Bronchial epithelial cell (primary cell): ENCODE data around the gene TNNI3K. TPM values are rescaled to one million over a fixed set of nuclear protein-coding genes. Genes with fewer than 3 reads are reported as not detected.

Source experiments
- DNase-seq: peaks from one replicate; pipeline ENCODE4 v3.0.0-alpha.2; 2010; ENCODE audit warnings: low read depth
- FAIRE-seq: peaks from 2 replicates; lab custom pipeline; 2011; peaks lifted over from hg19 to GRCh38; lab: Jason Lieb, UNC
- H3K27me3 ChIP-seq: 2 replicates; pipeline ENCODE4 v1.5.1; 2011; ENCODE audit warnings: low read length; ENCODE audit not compliant: control insufficient read depth, insufficient read depth
- H3K36me3 ChIP-seq: 2 replicates; pipeline ENCODE4 v1.5.1; 2011; ENCODE audit warnings: low read length; ENCODE audit not compliant: control insufficient read depth, insufficient read depth
- H3K4me3 ChIP-seq: 2 replicates; pipeline ENCODE4 v1.5.1; 2011; ENCODE audit warnings: mild to moderate bottlenecking, low read depth, low read length, control low read depth
- total RNA-seq: library from RNA; depleted of rRNA; stranded (reverse); fragments of >200 nt; gene quantifications from 2 replicates; pipeline ENCODE4 v1.2.1, GENCODE V29; 2014
- TF ChIP-seq, protein P1 (sequence below): IDR thresholded peaks from 2 replicates; pipeline ENCODE4 v1.5.1; 2011; ENCODE audit warnings: mild to moderate bottlenecking, moderate library complexity, low read length, control low read depth, inconsistent platforms; ENCODE audit not compliant: insufficient read depth, severe bottlenecking

Gene TNNI3K
- total RNA-seq, 1 donor from 2014 or later: 1.3 TPM

DNA sequence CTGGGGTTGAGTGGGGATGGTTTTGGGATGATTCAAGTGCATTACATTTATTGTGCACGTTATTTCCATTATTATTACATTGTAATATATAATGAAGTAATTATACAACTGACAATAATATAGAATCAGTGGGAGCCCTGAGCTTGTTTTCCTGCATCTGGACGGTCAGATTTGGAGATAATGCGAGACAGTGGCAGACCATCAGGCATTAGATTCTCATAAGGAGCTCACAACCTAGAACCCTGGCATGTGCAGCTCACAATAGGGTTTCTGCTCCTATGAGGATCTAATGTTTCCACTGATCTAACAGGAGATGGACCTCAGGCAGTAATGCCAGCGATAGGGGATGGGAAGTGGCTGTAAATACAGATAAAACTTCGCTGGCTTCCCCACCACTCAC, 355.1 kb downstream of the TNNI3K start:
- H3K4me3 ChIP-seq: no peak overlapping the region
- no peaks in the 10 kb centered on the region for H3K36me3 ChIP-seq
- DNase-seq (no peak), FAIRE-seq (no peak)
- TF ChIP-seq, protein P1, sequence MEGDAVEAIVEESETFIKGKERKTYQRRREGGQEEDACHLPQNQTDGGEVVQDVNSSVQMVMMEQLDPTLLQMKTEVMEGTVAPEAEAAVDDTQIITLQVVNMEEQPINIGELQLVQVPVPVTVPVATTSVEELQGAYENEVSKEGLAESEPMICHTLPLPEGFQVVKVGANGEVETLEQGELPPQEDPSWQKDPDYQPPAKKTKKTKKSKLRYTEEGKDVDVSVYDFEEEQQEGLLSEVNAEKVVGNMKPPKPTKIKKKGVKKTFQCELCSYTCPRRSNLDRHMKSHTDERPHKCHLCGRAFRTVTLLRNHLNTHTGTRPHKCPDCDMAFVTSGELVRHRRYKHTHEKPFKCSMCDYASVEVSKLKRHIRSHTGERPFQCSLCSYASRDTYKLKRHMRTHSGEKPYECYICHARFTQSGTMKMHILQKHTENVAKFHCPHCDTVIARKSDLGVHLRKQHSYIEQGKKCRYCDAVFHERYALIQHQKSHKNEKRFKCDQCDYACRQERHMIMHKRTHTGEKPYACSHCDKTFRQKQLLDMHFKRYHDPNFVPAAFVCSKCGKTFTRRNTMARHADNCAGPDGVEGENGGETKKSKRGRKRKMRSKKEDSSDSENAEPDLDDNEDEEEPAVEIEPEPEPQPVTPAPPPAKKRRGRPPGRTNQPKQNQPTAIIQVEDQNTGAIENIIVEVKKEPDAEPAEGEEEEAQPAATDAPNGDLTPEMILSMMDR: no peak
- no peaks in the 10 kb centered on the region for H3K27me3 ChIP-seq

DNA sequence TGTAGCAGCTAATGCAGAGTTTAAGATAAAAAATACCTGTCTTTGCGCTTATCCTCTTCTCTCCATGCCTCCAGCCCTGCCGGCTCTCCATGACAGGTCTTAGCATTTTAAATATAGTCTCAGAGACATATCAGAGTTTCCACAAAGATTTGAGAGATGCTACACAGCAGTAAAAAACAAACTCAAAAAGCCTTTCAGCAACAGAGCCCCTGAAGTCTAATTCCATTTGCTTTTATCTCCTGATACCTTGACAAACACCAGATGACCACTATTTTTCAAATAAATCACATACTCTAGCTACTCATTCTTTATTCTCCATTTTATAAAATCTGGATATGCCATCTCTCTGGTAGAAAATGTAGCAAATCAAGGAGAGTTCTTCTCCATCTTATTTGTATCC, 356.8 kb downstream of the TNNI3K start:
- H3K4me3 ChIP-seq: no peak overlapping the region
- H3K36me3 ChIP-seq: no peaks in the 10 kb centered on the region
- H3K27me3 ChIP-seq: no peaks in the 10 kb centered on the region
- TF ChIP-seq, protein P1: no peak
- DNase-seq: no peak
- no peak for FAIRE-seq

DNA sequence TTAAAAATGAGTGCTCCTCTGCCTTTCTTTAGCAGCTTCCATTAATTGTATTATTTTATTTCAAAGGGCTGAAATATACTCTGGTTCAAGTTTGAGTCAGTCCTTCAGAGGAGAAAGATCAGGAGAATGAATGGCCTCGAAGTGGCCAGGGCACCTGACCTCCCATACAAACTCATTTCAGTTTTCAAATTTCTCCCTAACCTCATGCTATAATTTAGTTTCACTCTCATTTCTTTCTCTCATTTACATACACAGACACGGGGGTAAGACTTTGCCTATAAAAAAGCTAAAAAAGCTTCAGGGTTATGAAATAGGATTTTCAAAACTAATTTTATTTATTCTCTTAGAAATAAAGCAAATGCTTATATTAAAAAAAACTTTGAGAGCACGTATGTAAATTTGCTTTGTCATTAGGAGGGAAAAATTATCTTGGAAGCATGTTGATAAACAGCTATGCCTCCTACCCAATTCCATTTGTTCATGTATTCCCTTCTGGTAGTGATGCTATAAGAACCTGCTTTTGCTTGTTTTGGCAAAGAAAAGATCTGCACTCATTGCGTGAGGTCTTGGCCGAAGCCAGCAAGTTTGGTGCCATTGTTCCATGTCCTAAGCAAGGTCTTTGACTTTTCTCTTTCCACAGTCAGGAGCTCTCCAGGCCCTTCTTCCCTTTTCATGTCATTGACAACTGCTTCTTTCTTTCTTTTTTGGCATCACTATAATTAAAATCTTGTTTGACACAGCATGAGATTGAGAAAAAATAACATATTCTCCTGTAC, 357.6 kb downstream of the TNNI3K start:
- Histone ChIP-seq H3K4me3 (no peak overlapping the region), H3K27me3 (no peaks in the 10 kb centered on the region), H3K36me3 (no peaks in the 10 kb centered on the region)
- no peak for DNase-seq
- no peak for FAIRE-seq
- TF ChIP-seq, protein P1: no peak

Other genes starting within 250 kb of the TNNI3K start
- gene LRRIQ3, start 37.2 kb upstream of the TNNI3K start, total RNA-seq: 0.26 and 0.53 TPM in 2 replicates
- gene FPGT, start 37.1 kb upstream of the TNNI3K start, total RNA-seq: 12.1 and 14.1 TPM in 2 replicates